AG09319 (cell line): Measurements from ENCODE around the gene NT5C.
A peak's percentile ranks its signal among the peaks of the same experiment; 100 is the strongest.

Experiments used
- DNase-seq: peaks from one replicate; pipeline ENCODE4 v3.0.0-alpha.2; 2010; ENCODE audit warnings: low read depth; ENCODE audit errors: extremely low read depth
- CTCF ChIP-seq: IDR thresholded peaks from 2 replicates; pipeline ENCODE4 v1.5.1; 2011; ENCODE audit warnings: low read depth, mild to moderate bottlenecking, inconsistent platforms, low read length, moderate library complexity

Gene NT5C

GRCh38 chr17:75094871-75095399, 36.6 kb downstream of the NT5C start:
- DNase-seq: no peak
- TF ChIP-seq CTCF: no peak

- no peak for DNase-seq
- no peak for TF ChIP-seq CTCF
Measured at GRCh38 chr17:75093548-75094158, 37.9 kb downstream of the NT5C start.

GRCh38 chr17:75091855-75092327, 39.7 kb downstream of the NT5C start:
- DNase-seq: no peak
- no peak for TF ChIP-seq CTCF

GRCh38 chr17:75090871-75091854, 40.4 kb downstream of the NT5C start:
- no peak for TF ChIP-seq CTCF
- no peak for DNase-seq

GRCh38 chr17:75088465-75089417, 42.8 kb downstream of the NT5C start:
- peak; percentile 10 for TF ChIP-seq CTCF
- DNase-seq: no peak

GRCh38 chr17:75087558-75088453, 43.7 kb downstream of the NT5C start, which contains the start of gene SLC16A5:
TSS of gene SLC16A5 (plus strand) at chr17:75087954. CDS start at chr17:75093637, 5,683 bp downstream.
- DNase-seq: peak; percentile 56
- TF ChIP-seq CTCF: no peak
